SK-N-SH (cell line): ENCODE measurements around the gene PTCHD4. TPM values are rescaled to one million over a fixed set of nuclear protein-coding genes. Genes with fewer than 3 reads are reported as not detected.
A peak's percentile ranks its signal among the peaks of the same experiment; 100 is the strongest.

Experiments used
- CTCF ChIA-PET: fragments of 300-600, 350-600 bp; formaldehyde crosslinking; extraction: SDS; loops from one replicate; lab custom pipeline; 2021; lab: Yijun Ruan, JAX
- POLR2A ChIA-PET: fragments of 350-600 bp; sonication (Branson Sonifier 250); formaldehyde crosslinking; extraction: SDS; loops from one replicate; lab custom pipeline; 2020; ENCODE audit warnings: antibody characterized with exemption, inconsistent platforms; lab: Yijun Ruan, JAX
- DNase-seq: peaks from one replicate; pipeline ENCODE4 v3.0.0; 2012
- H2AFZ ChIP-seq: fragments of 200-600 bp; sonication (generic); 2 replicates; pipeline ENCODE4 v1.8.1; 2016; ENCODE audit warnings: antibody characterized with exemption, mild to moderate bottlenecking, low read depth
- H3F3A ChIP-seq: fragments of 200-600 bp; sonication (generic); replicated peaks from 2 replicates; pipeline ENCODE3; 2016; ENCODE audit warnings: antibody characterized with exemption, mild to moderate bottlenecking; ENCODE audit not compliant: insufficient read depth
- H3K27ac ChIP-seq, 2 experiments: fragments of 200-500 bp in 1 of 2; fragments of 200-600 bp in 1 of 2; sonication (Bioruptor generic) in 1 of 2; sonication (generic), shearing (Covaris generic) in 1 of 2; 2 replicates each; pipeline versions ENCODE4 v1.5.1 to v1.6.1; 2014 to 2016; ENCODE audit warnings: low read depth in 2 of 2, inconsistent platforms in 1 of 2, low read length in 1 of 2, mild to moderate bottlenecking in 1 of 2, mixed read lengths in 1 of 2
- H3K27me3 ChIP-seq: fragments of 200-600 bp; sonication (generic), shearing (Covaris generic); 2 replicates; pipeline ENCODE4 v1.6.1; 2016; ENCODE audit warnings: mixed run types; ENCODE audit not compliant: insufficient read depth
- H3K36me3 ChIP-seq, 2 experiments: fragments of 200-500 bp in 1 of 2; fragments of 200-600 bp in 1 of 2; sonication (Bioruptor generic) in 1 of 2; sonication (generic) in 1 of 2; replicated peaks in 1 of 2; 2 replicates each; pipeline versions ENCODE3 to v1.5.1; 2014 to 2016; ENCODE audit warnings: low read length in 1 of 2, mild to moderate bottlenecking in 1 of 2; ENCODE audit not compliant: insufficient read depth in 2 of 2, control insufficient read depth in 1 of 2
- H3K4me1 ChIP-seq, 2 experiments: fragments of 200-500 bp in 1 of 2; fragments of 200-600 bp in 1 of 2; sonication (Bioruptor generic) in 1 of 2; sonication (generic), shearing (Covaris generic) in 1 of 2; 2 replicates each; pipeline versions ENCODE4 v1.5.1 to v1.6.1; 2014 to 2016; ENCODE audit warnings: low read depth in 1 of 2, low read length in 1 of 2, mixed run types in 1 of 2; ENCODE audit not compliant: insufficient read depth in 2 of 2, control insufficient read depth in 1 of 2
- H3K4me2 ChIP-seq: fragments of 200-600 bp; sonication (generic), shearing (Covaris generic); 2 replicates; pipeline ENCODE4 v1.6.1; 2017; ENCODE audit warnings: mixed run types
- H3K4me3 ChIP-seq, 2 experiments: fragments of 200-500 bp in 1 of 2; fragments of 200-600 bp in 1 of 2; sonication (Bioruptor generic) in 1 of 2; sonication (generic), shearing (Covaris generic) in 1 of 2; 2 replicates each; pipeline versions ENCODE4 v1.5.1 to v1.8.1; 2014 to 2016; ENCODE audit warnings: low read depth in 2 of 2, inconsistent platforms in 1 of 2, low read length in 1 of 2, mild to moderate bottlenecking in 1 of 2, mixed read lengths in 1 of 2, moderate library complexity in 1 of 2
- H3K79me2 ChIP-seq: fragments of 200-600 bp; sonication (generic); 2 replicates; pipeline ENCODE4 v1.8.1; 2017; ENCODE audit warnings: mild to moderate bottlenecking; ENCODE audit not compliant: insufficient read depth
- H3K9ac ChIP-seq: fragments of 200-600 bp; sonication (generic); 2 replicates; pipeline ENCODE4 v1.6.1; 2017; ENCODE audit warnings: mixed run types
- H3K9me2 ChIP-seq: fragments of 200-600 bp; sonication (generic); 2 replicates; pipeline ENCODE4 v1.6.1; 2017; ENCODE audit warnings: mixed run types
- H3K9me3 ChIP-seq: fragments of 200-600 bp; sonication (generic); 2 replicates; pipeline ENCODE4 v1.6.1; 2017; ENCODE audit warnings: mixed run types, mild to moderate bottlenecking, moderate library complexity
- H4K20me1 ChIP-seq: fragments of 200-600 bp; sonication (generic); 2 replicates; pipeline ENCODE4 v1.6.1; 2017; ENCODE audit warnings: mild to moderate bottlenecking, mixed run types; ENCODE audit not compliant: insufficient read depth
- FOSL2 ChIP-seq: IDR thresholded peaks from 2 replicates; pipeline ENCODE4 v1.4.0; 2012; ENCODE audit warnings: low read depth, mild to moderate bottlenecking, moderate library complexity, borderline replicate concordance
- JUND ChIP-seq: IDR thresholded peaks from 2 replicates; pipeline ENCODE4 v1.4.0; 2012
- MXI1 ChIP-seq: IDR thresholded peaks from 2 replicates; pipeline ENCODE4 v1.6.1; 2012; ENCODE audit warnings: mild to moderate bottlenecking, low read depth, low read length, improper control_type of control experiment
- NRF1 ChIP-seq: IDR thresholded peaks from 2 replicates; pipeline ENCODE4 v1.6.1; 2012; ENCODE audit warnings: low read depth, mild to moderate bottlenecking, low read length
- PBX3 ChIP-seq: IDR thresholded peaks from 2 replicates; pipeline ENCODE4; 2012
- POLR2AphosphoS5 ChIP-seq: IDR thresholded peaks from 2 replicates; pipeline ENCODE4 v1.6.1; 2012; ENCODE audit warnings: low read depth, low read length
- RFX5 ChIP-seq: IDR thresholded peaks from 2 replicates; pipeline ENCODE4 v1.6.1; 2012; ENCODE audit warnings: mild to moderate bottlenecking, improper control_type of control experiment, low read length
- TAF1 ChIP-seq: IDR thresholded peaks from 2 replicates; pipeline ENCODE4 v1.6.1; 2012; ENCODE audit warnings: low read depth, mild to moderate bottlenecking, low read length, moderate library complexity, borderline replicate concordance
- TCF12 ChIP-seq: IDR thresholded peaks from 2 replicates; pipeline ENCODE4 v1.4.0; 2012
- YY1 ChIP-seq: IDR thresholded peaks from 2 replicates; pipeline ENCODE4 v1.4.0; 2012; ENCODE audit warnings: low read depth, mild to moderate bottlenecking
- WGBS: methylation state at CpG from one replicate; pipeline ENCODE4 v1.1.6; 2017; ENCODE audit warnings: low lambda C conversion rate; 5-methylcytosine and 5-hydroxymethylcytosine counted together
- polyA plus RNA-seq, 3 experiments: library from polyadenylated mRNA; depleted of rRNA; stranded (reverse); fragments of >200 nt; gene quantifications; 2 replicates each; pipeline ENCODE4 v1.2.3, GENCODE V29; 2012
- TF ChIP-seq, protein P1 (sequence below): IDR thresholded peaks from 2 replicates; pipeline ENCODE4 v1.6.1; 2012; ENCODE audit warnings: mild to moderate bottlenecking, low read depth, low read length, moderate library complexity
- TF ChIP-seq, protein P2 (sequence below): fragments of 150-350 bp; IDR thresholded peaks from 2 replicates; pipeline ENCODE4 v1.6.1; 2016; ENCODE audit warnings: mild to moderate bottlenecking, low read depth, low read length
- TF ChIP-seq, protein P3 (sequence below): IDR thresholded peaks from 2 replicates; pipeline ENCODE4 v1.4.0; 2012; ENCODE audit warnings: low read depth
- TF ChIP-seq, protein P4 (sequence below): IDR thresholded peaks from 2 replicates; pipeline ENCODE4 v1.4.0; 2012; ENCODE audit warnings: low read depth, borderline replicate concordance

PTCHD4 gene
- 4.0 and 5.1 TPM in 2 replicates for polyA plus RNA-seq (2012; rRNA removed)
- 5.0 and 5.2 TPM in 2 replicates for polyA plus RNA-seq (2012; cell fraction: cytosol; rRNA removed)
- polyA plus RNA-seq (2012; cell fraction: nucleus; rRNA removed) = 2.4 and 4.7 TPM in 2 replicates

DNA sequence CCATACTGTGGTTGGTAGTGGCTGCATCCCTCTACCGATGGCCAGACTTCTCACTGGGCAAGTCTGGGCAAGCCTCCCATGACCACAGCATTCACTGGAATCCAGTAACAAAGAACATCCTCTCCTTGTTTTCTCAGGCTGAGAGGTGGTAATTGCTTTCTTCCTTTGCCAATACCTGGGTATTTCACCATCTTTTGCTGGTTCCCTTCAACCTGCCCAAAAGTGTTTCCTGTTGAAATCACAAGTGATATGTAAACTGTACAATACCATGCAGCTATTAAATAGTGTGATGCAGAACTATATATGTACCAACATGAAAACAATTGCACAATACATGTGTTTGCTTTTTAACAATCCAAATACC is at the start of gene PTCHD4:
Gene PTCHD4, minus strand, starts transcription at position 55 of the 364 bp plus-strand sequence. CDS start 42,240 bp downstream, outside the sequence.
- H3K79me2 ChIP-seq = peaks cover 49% of the 10 kb centered on the region
- H3K9ac ChIP-seq = peak within 1 kb of the TSS; percentile 91
- no peaks in the 10 kb centered on the region for H4K20me1 ChIP-seq
- peaks cover 0 to 2% of the 10 kb centered on the region in 2 experiments; a peak in 2 of 4 replicates for H3K4me1 ChIP-seq
- peak within 1 kb of the TSS; percentile 50 to 74 for H3K4me3 ChIP-seq
- ChIA-PET POLR2A (no interaction called here), CTCF (no interaction called here)
- H3F3A ChIP-seq = no peaks in the 10 kb centered on the region
- peak within 1 kb of the TSS; percentile 88 to 89 for H3K27ac ChIP-seq
- no peaks in the 10 kb centered on the region for H3K9me2 ChIP-seq
- DNase-seq = peak; percentile 4
- H3K4me2 ChIP-seq = peak within 1 kb of the TSS; percentile 72
- peak; percentile 51; the same call in 1 of the 2 replicates for TF ChIP-seq YY1
- TF ChIP-seq MXI1 = no peak
- TF ChIP-seq, protein P1, sequence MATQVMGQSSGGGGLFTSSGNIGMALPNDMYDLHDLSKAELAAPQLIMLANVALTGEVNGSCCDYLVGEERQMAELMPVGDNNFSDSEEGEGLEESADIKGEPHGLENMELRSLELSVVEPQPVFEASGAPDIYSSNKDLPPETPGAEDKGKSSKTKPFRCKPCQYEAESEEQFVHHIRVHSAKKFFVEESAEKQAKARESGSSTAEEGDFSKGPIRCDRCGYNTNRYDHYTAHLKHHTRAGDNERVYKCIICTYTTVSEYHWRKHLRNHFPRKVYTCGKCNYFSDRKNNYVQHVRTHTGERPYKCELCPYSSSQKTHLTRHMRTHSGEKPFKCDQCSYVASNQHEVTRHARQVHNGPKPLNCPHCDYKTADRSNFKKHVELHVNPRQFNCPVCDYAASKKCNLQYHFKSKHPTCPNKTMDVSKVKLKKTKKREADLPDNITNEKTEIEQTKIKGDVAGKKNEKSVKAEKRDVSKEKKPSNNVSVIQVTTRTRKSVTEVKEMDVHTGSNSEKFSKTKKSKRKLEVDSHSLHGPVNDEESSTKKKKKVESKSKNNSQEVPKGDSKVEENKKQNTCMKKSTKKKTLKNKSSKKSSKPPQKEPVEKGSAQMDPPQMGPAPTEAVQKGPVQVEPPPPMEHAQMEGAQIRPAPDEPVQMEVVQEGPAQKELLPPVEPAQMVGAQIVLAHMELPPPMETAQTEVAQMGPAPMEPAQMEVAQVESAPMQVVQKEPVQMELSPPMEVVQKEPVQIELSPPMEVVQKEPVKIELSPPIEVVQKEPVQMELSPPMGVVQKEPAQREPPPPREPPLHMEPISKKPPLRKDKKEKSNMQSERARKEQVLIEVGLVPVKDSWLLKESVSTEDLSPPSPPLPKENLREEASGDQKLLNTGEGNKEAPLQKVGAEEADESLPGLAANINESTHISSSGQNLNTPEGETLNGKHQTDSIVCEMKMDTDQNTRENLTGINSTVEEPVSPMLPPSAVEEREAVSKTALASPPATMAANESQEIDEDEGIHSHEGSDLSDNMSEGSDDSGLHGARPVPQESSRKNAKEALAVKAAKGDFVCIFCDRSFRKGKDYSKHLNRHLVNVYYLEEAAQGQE = no peak
- no peak for TF ChIP-seq FOSL2
- TF ChIP-seq RFX5 = no peak
- TF ChIP-seq, protein P2, sequence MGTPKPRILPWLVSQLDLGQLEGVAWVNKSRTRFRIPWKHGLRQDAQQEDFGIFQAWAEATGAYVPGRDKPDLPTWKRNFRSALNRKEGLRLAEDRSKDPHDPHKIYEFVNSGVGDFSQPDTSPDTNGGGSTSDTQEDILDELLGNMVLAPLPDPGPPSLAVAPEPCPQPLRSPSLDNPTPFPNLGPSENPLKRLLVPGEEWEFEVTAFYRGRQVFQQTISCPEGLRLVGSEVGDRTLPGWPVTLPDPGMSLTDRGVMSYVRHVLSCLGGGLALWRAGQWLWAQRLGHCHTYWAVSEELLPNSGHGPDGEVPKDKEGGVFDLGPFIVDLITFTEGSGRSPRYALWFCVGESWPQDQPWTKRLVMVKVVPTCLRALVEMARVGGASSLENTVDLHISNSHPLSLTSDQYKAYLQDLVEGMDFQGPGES = no peak
- TF ChIP-seq POLR2AphosphoS5 = peak; percentile 55; the same call in 1 of the 2 replicates
- TF ChIP-seq PBX3 = no peak
- TF ChIP-seq JUND = no peak
- TF ChIP-seq NRF1 = no peak
- TF ChIP-seq TAF1 = peak; percentile 73
- TF ChIP-seq, protein P3, sequence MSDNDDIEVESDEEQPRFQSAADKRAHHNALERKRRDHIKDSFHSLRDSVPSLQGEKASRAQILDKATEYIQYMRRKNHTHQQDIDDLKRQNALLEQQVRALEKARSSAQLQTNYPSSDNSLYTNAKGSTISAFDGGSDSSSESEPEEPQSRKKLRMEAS = peak; percentile 66; the same call in 1 of the 2 replicates
- TF ChIP-seq TCF12 = peak; percentile 27; the same call in 1 of the 2 replicates
- TF ChIP-seq, protein P4, sequence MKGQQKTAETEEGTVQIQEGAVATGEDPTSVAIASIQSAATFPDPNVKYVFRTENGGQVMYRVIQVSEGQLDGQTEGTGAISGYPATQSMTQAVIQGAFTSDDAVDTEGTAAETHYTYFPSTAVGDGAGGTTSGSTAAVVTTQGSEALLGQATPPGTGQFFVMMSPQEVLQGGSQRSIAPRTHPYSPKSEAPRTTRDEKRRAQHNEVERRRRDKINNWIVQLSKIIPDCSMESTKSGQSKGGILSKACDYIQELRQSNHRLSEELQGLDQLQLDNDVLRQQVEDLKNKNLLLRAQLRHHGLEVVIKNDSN = no peak
- TF ChIP-seq, all 33 proteins: peak for 5
- H3K36me3 ChIP-seq = no peaks in the 10 kb centered on the region
- no peaks in the 10 kb centered on the region for H3K9me3 ChIP-seq
- peak within 1 kb of the TSS; percentile 81 for H2AFZ ChIP-seq
- H3K27me3 ChIP-seq = no peaks in the 10 kb centered on the region
- WGBS = 13% methylated on average over 1 of the region's 1 CpG
